ENCODE results near the gene ZSWIM5.
"Not testable (repeated sequence)": the region's sequence is repeated elsewhere in the genome, so short reads cannot be mapped to it uniquely, and the experiment has no call there.

DNA sequence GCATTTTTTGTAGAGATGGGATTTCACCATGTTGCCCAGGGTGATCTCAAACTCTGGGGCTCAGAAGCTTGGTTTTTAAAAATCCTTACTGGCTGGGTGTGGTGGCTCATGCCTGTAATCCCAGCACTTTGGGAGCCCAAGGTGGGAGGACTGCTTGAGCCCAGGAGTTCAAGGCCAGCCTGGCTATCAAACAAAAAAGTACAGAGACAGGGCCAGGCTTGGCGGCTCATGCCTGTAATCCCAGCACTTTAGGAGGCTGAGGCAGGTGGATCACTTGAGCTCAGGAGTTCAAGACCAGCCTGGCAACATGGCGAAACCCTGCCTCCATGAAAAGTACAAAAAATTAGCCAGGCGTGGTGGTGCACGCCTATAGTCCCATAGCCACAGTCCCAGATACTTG, 112.0 kb downstream of the ZSWIM5 start:
- TF ChIP-seq, protein P1, sequence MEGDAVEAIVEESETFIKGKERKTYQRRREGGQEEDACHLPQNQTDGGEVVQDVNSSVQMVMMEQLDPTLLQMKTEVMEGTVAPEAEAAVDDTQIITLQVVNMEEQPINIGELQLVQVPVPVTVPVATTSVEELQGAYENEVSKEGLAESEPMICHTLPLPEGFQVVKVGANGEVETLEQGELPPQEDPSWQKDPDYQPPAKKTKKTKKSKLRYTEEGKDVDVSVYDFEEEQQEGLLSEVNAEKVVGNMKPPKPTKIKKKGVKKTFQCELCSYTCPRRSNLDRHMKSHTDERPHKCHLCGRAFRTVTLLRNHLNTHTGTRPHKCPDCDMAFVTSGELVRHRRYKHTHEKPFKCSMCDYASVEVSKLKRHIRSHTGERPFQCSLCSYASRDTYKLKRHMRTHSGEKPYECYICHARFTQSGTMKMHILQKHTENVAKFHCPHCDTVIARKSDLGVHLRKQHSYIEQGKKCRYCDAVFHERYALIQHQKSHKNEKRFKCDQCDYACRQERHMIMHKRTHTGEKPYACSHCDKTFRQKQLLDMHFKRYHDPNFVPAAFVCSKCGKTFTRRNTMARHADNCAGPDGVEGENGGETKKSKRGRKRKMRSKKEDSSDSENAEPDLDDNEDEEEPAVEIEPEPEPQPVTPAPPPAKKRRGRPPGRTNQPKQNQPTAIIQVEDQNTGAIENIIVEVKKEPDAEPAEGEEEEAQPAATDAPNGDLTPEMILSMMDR (IDR thresholded peaks at IDR 0.05; ENCODE audit: insufficient read depth, low read length), result not testable (repeated sequence)
- not testable (repeated sequence) for TF ChIP-seq GABPA, POLR2AphosphoS5 (IDR thresholded peaks at IDR 0.05; ENCODE audit: low read depth)
- TF ChIP-seq, protein P2, sequence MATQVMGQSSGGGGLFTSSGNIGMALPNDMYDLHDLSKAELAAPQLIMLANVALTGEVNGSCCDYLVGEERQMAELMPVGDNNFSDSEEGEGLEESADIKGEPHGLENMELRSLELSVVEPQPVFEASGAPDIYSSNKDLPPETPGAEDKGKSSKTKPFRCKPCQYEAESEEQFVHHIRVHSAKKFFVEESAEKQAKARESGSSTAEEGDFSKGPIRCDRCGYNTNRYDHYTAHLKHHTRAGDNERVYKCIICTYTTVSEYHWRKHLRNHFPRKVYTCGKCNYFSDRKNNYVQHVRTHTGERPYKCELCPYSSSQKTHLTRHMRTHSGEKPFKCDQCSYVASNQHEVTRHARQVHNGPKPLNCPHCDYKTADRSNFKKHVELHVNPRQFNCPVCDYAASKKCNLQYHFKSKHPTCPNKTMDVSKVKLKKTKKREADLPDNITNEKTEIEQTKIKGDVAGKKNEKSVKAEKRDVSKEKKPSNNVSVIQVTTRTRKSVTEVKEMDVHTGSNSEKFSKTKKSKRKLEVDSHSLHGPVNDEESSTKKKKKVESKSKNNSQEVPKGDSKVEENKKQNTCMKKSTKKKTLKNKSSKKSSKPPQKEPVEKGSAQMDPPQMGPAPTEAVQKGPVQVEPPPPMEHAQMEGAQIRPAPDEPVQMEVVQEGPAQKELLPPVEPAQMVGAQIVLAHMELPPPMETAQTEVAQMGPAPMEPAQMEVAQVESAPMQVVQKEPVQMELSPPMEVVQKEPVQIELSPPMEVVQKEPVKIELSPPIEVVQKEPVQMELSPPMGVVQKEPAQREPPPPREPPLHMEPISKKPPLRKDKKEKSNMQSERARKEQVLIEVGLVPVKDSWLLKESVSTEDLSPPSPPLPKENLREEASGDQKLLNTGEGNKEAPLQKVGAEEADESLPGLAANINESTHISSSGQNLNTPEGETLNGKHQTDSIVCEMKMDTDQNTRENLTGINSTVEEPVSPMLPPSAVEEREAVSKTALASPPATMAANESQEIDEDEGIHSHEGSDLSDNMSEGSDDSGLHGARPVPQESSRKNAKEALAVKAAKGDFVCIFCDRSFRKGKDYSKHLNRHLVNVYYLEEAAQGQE (IDR thresholded peaks at IDR 0.05; ENCODE audit: insufficient replicate concordance, low read depth), result not testable (repeated sequence)
